Gastroesophageal sphincter (tissue), 3 donors: ENCODE data around the gene NBPF20.
"Not testable (repeated sequence)": the region's sequence is repeated elsewhere in the genome, so short reads cannot be mapped to it uniquely, and the experiment has no call there.

Source experiments
- CTCF ChIP-seq, 4 experiments: fragments of 200-600 bp in 2 of 4; fragments of 450-650 bp in 2 of 4; sonication (generic) in 1 of 4; IDR thresholded peaks; one replicate each; pipeline ENCODE4 v1.5.1; 2017 to 2019; ENCODE audit warnings: antibody characterized with exemption in 4 of 4, mild to moderate bottlenecking in 2 of 4, moderate library complexity in 2 of 4
- EP300 ChIP-seq: sonication (generic); formaldehyde crosslinking; IDR thresholded peaks from one replicate; pipeline ENCODE4 v1.6.1; 2017; ENCODE audit warnings: antibody characterized with exemption, mild to moderate bottlenecking
- POLR2A ChIP-seq, 2 donors: fragments of 450-650 bp; IDR thresholded peaks; one replicate each; pipeline ENCODE4 v1.6.1; 2017; ENCODE audit warnings: antibody characterized with exemption in 2 of 2, mild to moderate bottlenecking in 2 of 2, moderate library complexity in 1 of 2
- POLR2AphosphoS5 ChIP-seq: sonication (generic); formaldehyde crosslinking; IDR thresholded peaks from one replicate; pipeline ENCODE4 v1.6.1; 2017; ENCODE audit warnings: antibody characterized with exemption

DNA sequence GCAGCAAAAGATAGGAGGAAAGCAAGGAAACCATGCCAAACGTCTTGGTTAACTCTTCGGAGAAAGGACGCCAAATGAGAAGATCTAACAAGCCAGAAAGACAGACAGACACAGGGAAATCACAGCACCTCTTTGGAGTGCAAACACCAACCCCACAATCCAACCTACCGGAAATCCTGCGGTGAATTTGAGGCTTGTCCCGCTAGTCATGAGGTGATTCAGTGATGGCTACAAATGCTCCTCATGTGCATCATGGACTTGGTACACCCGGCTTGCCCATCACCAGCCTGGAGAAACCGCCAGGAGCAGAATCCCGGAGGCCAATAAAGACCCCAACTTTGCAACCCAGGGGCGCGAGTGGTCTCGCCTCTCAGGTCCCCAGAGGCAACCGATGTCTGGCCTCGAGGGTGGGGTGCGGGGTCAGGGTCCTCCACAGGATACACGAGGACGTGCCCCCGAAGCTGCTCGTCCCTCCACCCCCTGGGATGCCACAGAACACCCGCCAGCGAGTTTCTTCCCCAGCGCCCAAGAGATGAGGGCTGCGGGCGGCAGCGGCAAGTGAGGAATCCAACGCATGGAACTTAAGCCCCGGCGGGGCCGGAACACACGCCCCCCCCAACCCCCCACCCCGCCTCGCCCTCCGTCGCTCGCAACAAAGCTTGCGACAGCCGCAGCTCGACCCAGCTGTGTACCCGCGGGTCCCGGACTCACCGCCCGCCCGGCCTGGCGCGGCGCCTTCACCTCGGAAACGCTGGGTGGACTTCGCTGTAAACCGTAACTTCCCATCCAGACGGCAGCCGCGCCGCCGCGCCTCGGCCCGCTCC lies 579 bp downstream of the NBPF20 start:
- not testable (repeated sequence) for TF ChIP-seq POLR2A (IDR thresholded peaks at IDR 0.05); POLR2AphosphoS5; CTCF (IDR thresholded peaks at IDR 0.05); EP300
